Hematopoietic multipotent progenitor cell treated with erythropoietin and hydrocortisone succinate and interleukin-3 and kit ligand, for 4 days (in vitro differentiated cells): Measurements from ENCODE around the gene MAS1.

Source experiments
- DNase-seq: peaks from one replicate; pipeline ENCODE4 v3.0.0-alpha.2; 2015

Gene MAS1

GRCh38 chr6:159880412-159880975 lies 10.3 kb upstream of the MAS1 start:
- no peak for DNase-seq

- no peak for DNase-seq
Observed at GRCh38 chr6:159884720-159885119, 6.1 kb upstream of the MAS1 start.

GRCh38 chr6:159886270-159886669 lies 4.5 kb upstream of the MAS1 start:
- no peak for DNase-seq

- DNase-seq: no peak
Observed at GRCh38 chr6:159887146-159887545, 3.6 kb upstream of the MAS1 start.

GRCh38 chr6:159887761-159888160 lies 3.0 kb upstream of the MAS1 start:
- DNase-seq: no peak

- no peak for DNase-seq
Observed at GRCh38 chr6:159890201-159890600, 587 bp upstream of the MAS1 start.

- DNase-seq: no peak
Observed at GRCh38 chr6:159892053-159892452, 1.3 kb downstream of the MAS1 start.

- no peak for DNase-seq
Observed at GRCh38 chr6:159893064-159893463, 2.3 kb downstream of the MAS1 start.

GRCh38 chr6:159894991-159895390 lies 4.2 kb downstream of the MAS1 start:
- no peak for DNase-seq

- DNase-seq: no peak
Observed at GRCh38 chr6:159897603-159898002, 6.8 kb downstream of the MAS1 start.

GRCh38 chr6:159898519-159898918 lies 7.7 kb downstream of the MAS1 start:
- DNase-seq: no peak

GRCh38 chr6:159899994-159900745 lies 9.4 kb downstream of the MAS1 start:
- DNase-seq: no peak

- no peak for DNase-seq
Observed at GRCh38 chr6:159902620-159903019, 11.8 kb downstream of the MAS1 start.

- DNase-seq: no peak
Observed at GRCh38 chr6:159904497-159904911, 13.7 kb downstream of the MAS1 start.

- no peak for DNase-seq
Observed at GRCh38 chr6:159906400-159906799, 15.6 kb downstream of the MAS1 start.

- DNase-seq: no peak
Observed at GRCh38 chr6:159908535-159908934, 17.7 kb downstream of the MAS1 start.

- DNase-seq: no peak
Observed at GRCh38 chr6:159908979-159909378, 18.2 kb downstream of the MAS1 start.

GRCh38 chr6:159910342-159910741 lies 19.6 kb downstream of the MAS1 start:
- no peak for DNase-seq

GRCh38 chr6:159913375-159913774 lies 22.6 kb downstream of the MAS1 start:
- no peak for DNase-seq

- DNase-seq: no peak
Observed at GRCh38 chr6:159913862-159914564, 23.2 kb downstream of the MAS1 start.

GRCh38 chr6:159914565-159914923 lies 23.8 kb downstream of the MAS1 start:
- DNase-seq: no peak

- DNase-seq: no peak
Observed at GRCh38 chr6:159915397-159915796, 24.6 kb downstream of the MAS1 start.

GRCh38 chr6:159916237-159916636 lies 25.4 kb downstream of the MAS1 start:
- no peak for DNase-seq

- DNase-seq: no peak
Observed at GRCh38 chr6:159916752-159917151, 26.0 kb downstream of the MAS1 start.
